WTC11 (cell line): ENCODE results near the gene ZNF438.

Experiments used
- CBFB ChIP-seq: sonication (generic); formaldehyde crosslinking; IDR thresholded peaks from 2 replicates; pipeline ENCODE4 v1.8.1; 2022; ENCODE audit warnings: mild to moderate bottlenecking, low read depth, missing genetic modification reagents
- CTCF ChIP-seq: fragments of 200-600 bp; IDR thresholded peaks from 2 replicates; pipeline ENCODE4 v1.8.0; 2022; ENCODE audit warnings: antibody characterized with exemption
- FOXP1 ChIP-seq: sonication (generic); formaldehyde crosslinking; IDR thresholded peaks from 2 replicates; pipeline ENCODE4 v1.8.0; 2022; ENCODE audit warnings: missing genetic modification reagents, mild to moderate bottlenecking, moderate library complexity, borderline replicate concordance
- TP53 ChIP-seq: sonication (generic); formaldehyde crosslinking; IDR thresholded peaks from 2 replicates; pipeline ENCODE4 v1.8.1; 2023; ENCODE audit warnings: mild to moderate bottlenecking, missing genetic modification reagents

DNA sequence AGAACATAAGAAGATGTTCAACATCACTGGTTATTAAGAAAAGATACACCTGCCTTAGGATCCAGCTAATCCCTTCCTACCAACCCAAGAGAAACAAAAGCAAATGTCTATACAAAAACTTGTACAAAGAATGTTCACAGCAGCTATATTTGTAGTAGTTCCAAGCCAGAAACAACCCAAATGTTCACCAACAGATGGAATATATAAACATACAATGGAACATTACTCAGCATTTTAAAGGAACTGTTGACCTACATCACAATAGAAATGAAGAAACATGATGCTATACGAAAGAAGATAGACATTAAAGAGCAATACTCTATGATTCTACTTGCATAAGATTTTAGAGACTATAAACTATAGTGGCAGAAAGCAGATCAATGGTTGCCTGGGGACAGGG, 149.4 kb downstream of the ZNF438 start:
- TF ChIP-seq FOXP1 (CRISPR knock-in tag) (no peak), TP53 (CRISPR knock-in tag) (no peak), CBFB (CRISPR knock-in tag) (no peak), CTCF (no peak)
